Cardiac muscle cell (in vitro differentiated cells and primary cell): ENCODE data around the gene CAMK2B. TPM values are rescaled to one million over a fixed set of nuclear protein-coding genes. Genes with fewer than 3 reads are reported as not detected.

Experiments used
- DNase-seq, 2 donors: peaks; one replicate each; pipeline versions ENCODE4 v3.0.0 to v3.0.0-alpha.2; 2010 to 2017; ENCODE audit warnings: low read depth in 1 of 2, low spot score in 1 of 2
- H3K27ac ChIP-seq: fragments of 200-600 bp; sonication (generic); 2 replicates; pipeline ENCODE4 v1.5.1; 2016
- H3K27me3 ChIP-seq: fragments of 200-600 bp; sonication (generic); 2 replicates; pipeline ENCODE4 v1.6.0; 2016; ENCODE audit warnings: control low read depth
- H3K36me3 ChIP-seq: fragments of 200-600 bp; sonication (generic); 2 replicates; pipeline ENCODE4 v1.5.1; 2016; ENCODE audit warnings: control low read depth
- H3K4me1 ChIP-seq: fragments of 200-600 bp; sonication (generic); 2 replicates; pipeline ENCODE4 v1.8.1; 2017; ENCODE audit warnings: low read depth, mild to moderate bottlenecking, mixed run types
- H3K4me3 ChIP-seq: fragments of 200-600 bp; sonication (generic); 2 replicates; pipeline ENCODE4 v1.5.1; 2016; ENCODE audit warnings: mild to moderate bottlenecking
- H3K9me3 ChIP-seq: fragments of 200-600 bp; sonication (generic); 2 replicates; pipeline ENCODE4 v1.5.1; 2017; ENCODE audit warnings: low read depth, mild to moderate bottlenecking, control low read depth
- polyA plus RNA-seq: library from polyadenylated mRNA; unstranded; fragments of >200 nt; fragmentation: Nextera tagmentation; extraction: Ambion mirVana; gene quantifications from 2 replicates; pipeline ENCODE4 v1.2.1, GENCODE V29; 2016
- total RNA-seq: library from RNA; depleted of rRNA; stranded (reverse); fragments of >200 nt; gene quantifications from 2 replicates; pipeline ENCODE4 v1.2.3, GENCODE V29; 2016
- TF ChIP-seq, protein P1 (sequence below): IDR thresholded peaks from 2 replicates; pipeline ENCODE4 v1.5.1; 2012; ENCODE audit warnings: low read depth, mild to moderate bottlenecking, low read length

Gene CAMK2B
- total and polyA plus RNA-seq, 2 experiments from 2014 or later = 7.7 to 17.7 TPM

GRCh38 chr7:44227911-44228310 lies 97.5 kb downstream of the CAMK2B start:
- TF ChIP-seq, protein P1, sequence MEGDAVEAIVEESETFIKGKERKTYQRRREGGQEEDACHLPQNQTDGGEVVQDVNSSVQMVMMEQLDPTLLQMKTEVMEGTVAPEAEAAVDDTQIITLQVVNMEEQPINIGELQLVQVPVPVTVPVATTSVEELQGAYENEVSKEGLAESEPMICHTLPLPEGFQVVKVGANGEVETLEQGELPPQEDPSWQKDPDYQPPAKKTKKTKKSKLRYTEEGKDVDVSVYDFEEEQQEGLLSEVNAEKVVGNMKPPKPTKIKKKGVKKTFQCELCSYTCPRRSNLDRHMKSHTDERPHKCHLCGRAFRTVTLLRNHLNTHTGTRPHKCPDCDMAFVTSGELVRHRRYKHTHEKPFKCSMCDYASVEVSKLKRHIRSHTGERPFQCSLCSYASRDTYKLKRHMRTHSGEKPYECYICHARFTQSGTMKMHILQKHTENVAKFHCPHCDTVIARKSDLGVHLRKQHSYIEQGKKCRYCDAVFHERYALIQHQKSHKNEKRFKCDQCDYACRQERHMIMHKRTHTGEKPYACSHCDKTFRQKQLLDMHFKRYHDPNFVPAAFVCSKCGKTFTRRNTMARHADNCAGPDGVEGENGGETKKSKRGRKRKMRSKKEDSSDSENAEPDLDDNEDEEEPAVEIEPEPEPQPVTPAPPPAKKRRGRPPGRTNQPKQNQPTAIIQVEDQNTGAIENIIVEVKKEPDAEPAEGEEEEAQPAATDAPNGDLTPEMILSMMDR = no peak
- Histone ChIP-seq H3K27me3 (no peaks in the 10 kb centered on the region), H3K9me3 (no peaks in the 10 kb centered on the region), H3K36me3 (no peaks in the 10 kb centered on the region), H3K4me3 (no peak overlapping the region), H3K27ac (no peak overlapping the region), H3K4me1 (peaks cover 10% of the 10 kb centered on the region)
- no peak for DNase-seq

GRCh38 chr7:44226396-44226753 lies 99.0 kb downstream of the CAMK2B start:
- peaks cover 10% of the 10 kb centered on the region for H3K4me1 ChIP-seq
- TF ChIP-seq, protein P1 = no peak

DNA sequence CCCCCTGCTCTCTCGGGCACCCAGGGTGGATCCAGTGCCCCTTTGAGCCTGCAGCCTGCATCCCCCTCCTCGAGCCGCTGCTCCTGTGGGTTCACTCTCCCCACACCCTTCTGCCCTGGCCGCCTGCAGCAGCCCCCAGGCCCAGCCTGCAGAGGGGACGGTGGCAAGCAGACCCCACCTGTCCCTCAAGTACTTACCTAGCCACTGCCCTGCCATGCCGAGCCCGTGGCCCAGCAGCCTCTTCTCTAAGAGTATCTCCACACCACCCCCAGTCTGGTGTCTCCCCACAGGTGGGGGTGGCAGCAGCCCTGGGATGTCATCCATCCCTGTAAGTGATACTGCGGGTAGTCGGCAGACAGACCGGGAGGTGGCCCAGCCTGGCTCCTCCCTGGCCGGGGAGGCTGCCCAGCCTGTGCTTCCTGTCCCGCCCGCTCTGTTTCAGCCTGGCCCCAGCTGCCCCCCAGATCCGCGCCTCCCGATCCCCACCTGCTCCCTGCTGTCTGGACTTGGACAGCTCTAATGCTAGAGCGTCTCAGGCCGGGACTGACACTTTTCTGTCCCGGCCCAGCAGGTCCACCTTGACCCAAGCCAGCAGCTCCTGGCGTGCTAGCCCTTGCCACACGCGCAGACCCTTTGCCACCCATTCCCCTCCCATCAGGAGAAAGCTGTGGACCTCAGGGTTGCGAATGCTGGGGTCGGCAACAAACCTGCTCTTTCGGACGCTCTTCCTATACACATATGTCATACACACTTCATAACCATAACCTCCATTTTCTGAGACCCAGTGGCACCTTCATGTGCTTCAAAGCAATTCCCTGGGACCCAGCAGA lies 99.6 kb downstream of the CAMK2B start:
- Histone ChIP-seq H3K27me3 (no peaks in the 10 kb centered on the region), H3K36me3 (no peaks in the 10 kb centered on the region), H3K4me3 (no peak overlapping the region), H3K9me3 (no peaks in the 10 kb centered on the region), H3K27ac (no peak overlapping the region), H3K4me1 (peaks cover 10% of the 10 kb centered on the region)
- no peak for DNase-seq
- TF ChIP-seq, protein P1 = no peak

More at GRCh38 chr7:44226396-44226753, 99.0 kb downstream of the CAMK2B start:
- no peak overlapping the region for H3K4me3 ChIP-seq
- no peaks in the 10 kb centered on the region for H3K36me3 ChIP-seq
- DNase-seq = no peak
- no peaks in the 10 kb centered on the region for H3K9me3 ChIP-seq
- no peak overlapping the region for H3K27ac ChIP-seq
- no peaks in the 10 kb centered on the region for H3K27me3 ChIP-seq

GRCh38 chr7:44224974-44225565 lies 100.3 kb downstream of the CAMK2B start:
- Histone ChIP-seq H3K4me3 (no peak overlapping the region), H3K36me3 (no peaks in the 10 kb centered on the region), H3K27me3 (no peaks in the 10 kb centered on the region), H3K9me3 (no peaks in the 10 kb centered on the region), H3K27ac (no peak overlapping the region), H3K4me1 (peaks cover 10% of the 10 kb centered on the region)
- no peak for DNase-seq
- TF ChIP-seq, protein P1 = no peak

DNA sequence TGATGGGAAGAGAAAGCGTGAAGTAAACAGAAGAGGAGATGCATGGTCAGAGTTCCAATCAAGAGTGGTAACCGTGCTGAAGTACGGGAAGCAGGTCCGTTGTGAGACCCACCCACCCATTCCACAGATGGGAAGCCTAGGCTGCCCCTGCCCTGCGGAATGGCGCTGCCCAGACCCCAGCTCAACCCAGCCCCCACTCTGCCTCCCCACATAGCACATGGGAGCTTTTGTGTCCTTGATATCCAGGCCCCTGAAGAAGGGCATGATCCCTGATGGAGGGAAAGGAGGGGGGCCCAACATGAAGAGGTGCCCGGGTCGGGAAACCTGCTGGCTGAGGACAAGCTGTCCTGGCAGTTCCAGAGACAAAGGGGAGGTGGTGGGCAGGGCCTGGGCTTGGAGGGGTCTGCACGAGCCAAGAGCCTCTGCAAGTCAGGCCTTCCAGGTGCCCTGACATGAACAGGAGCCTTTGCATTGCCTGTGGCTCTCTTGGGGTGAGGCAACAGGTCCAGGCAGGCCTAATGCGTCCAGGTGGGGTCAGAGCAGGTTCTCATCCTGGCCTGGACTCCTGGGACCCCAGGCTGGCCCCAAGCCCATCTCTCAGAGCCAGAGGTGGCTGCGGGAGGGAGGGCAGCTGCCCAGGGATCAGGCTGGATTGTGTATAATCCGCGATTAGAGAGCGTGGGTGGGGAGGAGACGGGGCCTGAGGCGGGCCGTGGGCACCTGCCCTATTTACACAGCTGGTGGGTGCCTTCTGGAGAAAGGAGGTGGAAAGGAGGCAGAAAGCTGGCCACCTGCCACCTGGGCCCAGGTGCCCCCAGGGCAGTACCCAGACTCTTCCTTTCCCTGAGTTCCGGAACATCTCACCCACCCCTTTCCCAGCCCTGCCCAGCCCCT lies 101.1 kb downstream of the CAMK2B start:
- no peaks in the 10 kb centered on the region for H3K9me3 ChIP-seq
- no peak overlapping the region for H3K27ac ChIP-seq
- DNase-seq = no peak
- TF ChIP-seq, protein P1 = no peak
- no peaks in the 10 kb centered on the region for H3K36me3 ChIP-seq
- H3K4me1 ChIP-seq = peaks cover 10% of the 10 kb centered on the region
- no peaks in the 10 kb centered on the region for H3K27me3 ChIP-seq
- no peak overlapping the region for H3K4me3 ChIP-seq
